SK-N-SH (cell line): ENCODE measurements around the gene CCL26. TPM values are rescaled to one million over a fixed set of nuclear protein-coding genes. Genes with fewer than 3 reads are reported as not detected.

ENCODE experiments used
- CTCF ChIA-PET: fragments of 300-600, 350-600 bp; formaldehyde crosslinking; extraction: SDS; loops from one replicate; lab custom pipeline; 2021; lab: Yijun Ruan, JAX
- POLR2A ChIA-PET: fragments of 350-600 bp; sonication (Branson Sonifier 250); formaldehyde crosslinking; extraction: SDS; loops from one replicate; lab custom pipeline; 2020; ENCODE audit warnings: antibody characterized with exemption, inconsistent platforms; lab: Yijun Ruan, JAX
- DNase-seq: peaks from one replicate; pipeline ENCODE4 v3.0.0; 2012
- H2AFZ ChIP-seq: fragments of 200-600 bp; sonication (generic); 2 replicates; pipeline ENCODE4 v1.8.1; 2016; ENCODE audit warnings: antibody characterized with exemption, mild to moderate bottlenecking, low read depth
- H3F3A ChIP-seq: fragments of 200-600 bp; sonication (generic); replicated peaks from 2 replicates; pipeline ENCODE3; 2016; ENCODE audit warnings: antibody characterized with exemption, mild to moderate bottlenecking; ENCODE audit not compliant: insufficient read depth
- H3K27ac ChIP-seq, 2 experiments: fragments of 200-500 bp in 1 of 2; fragments of 200-600 bp in 1 of 2; sonication (Bioruptor generic) in 1 of 2; sonication (generic), shearing (Covaris generic) in 1 of 2; 2 replicates each; pipeline versions ENCODE4 v1.5.1 to v1.6.1; 2014 to 2016; ENCODE audit warnings: low read depth in 2 of 2, inconsistent platforms in 1 of 2, low read length in 1 of 2, mild to moderate bottlenecking in 1 of 2, mixed read lengths in 1 of 2
- H3K27me3 ChIP-seq: fragments of 200-600 bp; sonication (generic), shearing (Covaris generic); 2 replicates; pipeline ENCODE4 v1.6.1; 2016; ENCODE audit warnings: mixed run types; ENCODE audit not compliant: insufficient read depth
- H3K36me3 ChIP-seq, 2 experiments: fragments of 200-500 bp in 1 of 2; fragments of 200-600 bp in 1 of 2; sonication (Bioruptor generic) in 1 of 2; sonication (generic) in 1 of 2; replicated peaks in 1 of 2; 2 replicates each; pipeline versions ENCODE3 to v1.5.1; 2014 to 2016; ENCODE audit warnings: low read length in 1 of 2, mild to moderate bottlenecking in 1 of 2; ENCODE audit not compliant: insufficient read depth in 2 of 2, control insufficient read depth in 1 of 2
- H3K4me1 ChIP-seq, 2 experiments: fragments of 200-500 bp in 1 of 2; fragments of 200-600 bp in 1 of 2; sonication (Bioruptor generic) in 1 of 2; sonication (generic), shearing (Covaris generic) in 1 of 2; 2 replicates each; pipeline versions ENCODE4 v1.5.1 to v1.6.1; 2014 to 2016; ENCODE audit warnings: low read depth in 1 of 2, low read length in 1 of 2, mixed run types in 1 of 2; ENCODE audit not compliant: insufficient read depth in 2 of 2, control insufficient read depth in 1 of 2
- H3K4me2 ChIP-seq: fragments of 200-600 bp; sonication (generic), shearing (Covaris generic); 2 replicates; pipeline ENCODE4 v1.6.1; 2017; ENCODE audit warnings: mixed run types
- H3K4me3 ChIP-seq, 2 experiments: fragments of 200-500 bp in 1 of 2; fragments of 200-600 bp in 1 of 2; sonication (Bioruptor generic) in 1 of 2; sonication (generic), shearing (Covaris generic) in 1 of 2; 2 replicates each; pipeline versions ENCODE4 v1.5.1 to v1.8.1; 2014 to 2016; ENCODE audit warnings: low read depth in 2 of 2, inconsistent platforms in 1 of 2, low read length in 1 of 2, mild to moderate bottlenecking in 1 of 2, mixed read lengths in 1 of 2, moderate library complexity in 1 of 2
- H3K79me2 ChIP-seq: fragments of 200-600 bp; sonication (generic); 2 replicates; pipeline ENCODE4 v1.8.1; 2017; ENCODE audit warnings: mild to moderate bottlenecking; ENCODE audit not compliant: insufficient read depth
- H3K9ac ChIP-seq: fragments of 200-600 bp; sonication (generic); 2 replicates; pipeline ENCODE4 v1.6.1; 2017; ENCODE audit warnings: mixed run types
- H3K9me2 ChIP-seq: fragments of 200-600 bp; sonication (generic); 2 replicates; pipeline ENCODE4 v1.6.1; 2017; ENCODE audit warnings: mixed run types
- H3K9me3 ChIP-seq: fragments of 200-600 bp; sonication (generic); 2 replicates; pipeline ENCODE4 v1.6.1; 2017; ENCODE audit warnings: mixed run types, mild to moderate bottlenecking, moderate library complexity
- H4K20me1 ChIP-seq: fragments of 200-600 bp; sonication (generic); 2 replicates; pipeline ENCODE4 v1.6.1; 2017; ENCODE audit warnings: mild to moderate bottlenecking, mixed run types; ENCODE audit not compliant: insufficient read depth
- CHD2 ChIP-seq: fragments of 150-350 bp; IDR thresholded peaks from 2 replicates; pipeline ENCODE4 v1.6.1; 2018; ENCODE audit warnings: low read length; ENCODE audit not compliant: partially characterized antibody
- EP300 ChIP-seq, 2 experiments: IDR thresholded peaks; 2 replicates each; pipeline versions ENCODE4 v1.4.0 to v1.6.1; 2012; ENCODE audit warnings: borderline replicate concordance in 1 of 2, low read depth in 1 of 2, low read length in 1 of 2
- EZH2phosphoT487 ChIP-seq: fragments of 200-600 bp; sonication (generic); IDR thresholded peaks from 2 replicates; pipeline ENCODE4 v1.6.1; 2017; ENCODE audit warnings: low read depth, mixed run types, mild to moderate bottlenecking, antibody characterized with exemption, moderate library complexity, borderline replicate concordance
- FOSL2 ChIP-seq: IDR thresholded peaks from 2 replicates; pipeline ENCODE4 v1.4.0; 2012; ENCODE audit warnings: low read depth, mild to moderate bottlenecking, moderate library complexity, borderline replicate concordance
- GATA2 ChIP-seq: sonication (generic); formaldehyde crosslinking; IDR thresholded peaks from 2 replicates; pipeline ENCODE4 v1.5.0; 2020; ENCODE audit warnings: mild to moderate bottlenecking, missing genetic modification reagents
- MEF2A ChIP-seq: IDR thresholded peaks from 2 replicates; pipeline ENCODE4 v1.4.0; 2012; ENCODE audit warnings: low read depth, borderline replicate concordance
- NFIC ChIP-seq: IDR thresholded peaks from 2 replicates; pipeline ENCODE4 v1.4.0; 2012; ENCODE audit warnings: borderline replicate concordance
- NRF1 ChIP-seq: IDR thresholded peaks from 2 replicates; pipeline ENCODE4 v1.6.1; 2012; ENCODE audit warnings: low read depth, mild to moderate bottlenecking, low read length
- RAD21 ChIP-seq: IDR thresholded peaks from 2 replicates; pipeline ENCODE4 v1.6.1; 2012; ENCODE audit warnings: mild to moderate bottlenecking, low read length
- RCOR1 ChIP-seq: fragments of 150-350 bp; IDR thresholded peaks from 2 replicates; pipeline ENCODE4 v1.6.1; 2017; ENCODE audit warnings: antibody characterized with exemption, low read length
- RFX5 ChIP-seq: IDR thresholded peaks from 2 replicates; pipeline ENCODE4 v1.6.1; 2012; ENCODE audit warnings: mild to moderate bottlenecking, improper control_type of control experiment, low read length
- SMC3 ChIP-seq: IDR thresholded peaks from 2 replicates; pipeline ENCODE4 v1.6.1; 2012; ENCODE audit warnings: low read depth, low read length, improper control_type of control experiment
- WGBS: methylation state at CpG from one replicate; pipeline ENCODE4 v1.1.6; 2017; ENCODE audit warnings: low lambda C conversion rate; 5-methylcytosine and 5-hydroxymethylcytosine counted together
- polyA plus RNA-seq, 3 experiments: library from polyadenylated mRNA; depleted of rRNA; stranded (reverse); fragments of >200 nt; gene quantifications; 2 replicates each; pipeline ENCODE4 v1.2.3, GENCODE V29; 2012
- TF ChIP-seq, protein P1 (sequence below): IDR thresholded peaks from 2 replicates; pipeline ENCODE4 v1.4.0; 2012; ENCODE audit warnings: low read depth, borderline replicate concordance
- TF ChIP-seq, protein P2 (sequence below): fragments of 150-350 bp; IDR thresholded peaks from 2 replicates; pipeline ENCODE4 v1.6.1; 2017; ENCODE audit warnings: antibody characterized with exemption, low read length, low read depth, borderline replicate concordance
- TF ChIP-seq, protein P3 (sequence below): IDR thresholded peaks from 2 replicates; pipeline ENCODE4 v1.4.0; 2012; ENCODE audit warnings: low read depth, borderline replicate concordance
- TF ChIP-seq, protein P4 (sequence below): fragments of 200-600 bp; sonication (generic); IDR thresholded peaks from 2 replicates; pipeline ENCODE4 v1.6.1; 2017; ENCODE audit warnings: antibody characterized with exemption, mild to moderate bottlenecking, moderate library complexity
- TF ChIP-seq, protein P5 (sequence below): fragments of 150-350 bp; IDR thresholded peaks from 2 replicates; pipeline ENCODE4 v1.6.1; 2016; ENCODE audit warnings: mild to moderate bottlenecking, low read depth, low read length
- TF ChIP-seq, protein P6 (sequence below): IDR thresholded peaks from 2 replicates; pipeline ENCODE4 v1.6.1; 2012; ENCODE audit warnings: mild to moderate bottlenecking, low read depth, low read length, moderate library complexity

Gene CCL26
- polyA plus RNA-seq, 1 of the 3 experiments (the other 2 are of a cell fraction): not detected

DNA sequence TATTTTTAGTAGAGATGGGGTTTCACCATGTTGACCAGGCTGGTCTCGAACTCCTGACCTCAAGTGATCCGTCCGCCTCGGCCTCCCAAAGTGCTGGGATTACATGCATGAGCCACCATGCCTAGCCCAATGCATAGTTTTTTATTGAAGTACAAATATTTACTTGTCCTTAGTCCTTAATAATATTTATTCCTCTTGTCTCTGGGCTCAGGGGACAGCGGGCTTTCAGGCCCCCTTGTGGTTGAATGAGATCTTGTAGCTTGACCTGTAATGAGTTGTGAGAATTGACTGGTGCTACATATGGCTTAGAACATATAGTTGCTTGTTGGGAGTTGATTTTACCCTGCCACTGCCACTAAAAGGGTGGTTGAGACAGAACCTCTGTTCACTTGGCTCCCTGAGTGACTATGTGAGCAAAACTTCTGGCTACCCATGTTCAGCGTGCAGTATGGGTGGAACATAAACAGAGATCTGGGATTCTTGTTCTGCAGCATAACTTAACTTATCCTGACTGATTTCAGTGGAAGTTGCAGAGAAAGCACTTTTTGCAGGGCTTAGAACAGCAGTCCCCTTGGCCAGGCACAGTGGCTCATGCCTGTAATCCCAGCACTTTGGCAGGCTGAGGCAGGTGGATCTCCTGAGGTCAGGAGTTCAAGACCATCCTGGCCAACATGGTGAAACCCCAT, 14.9 kb downstream of the CCL26 start:
- no peaks in the 10 kb centered on the region for H4K20me1 ChIP-seq
- TF ChIP-seq GATA2 (CRISPR knock-in tag): no peak
- no peak for TF ChIP-seq NRF1
- TF ChIP-seq, protein P1, sequence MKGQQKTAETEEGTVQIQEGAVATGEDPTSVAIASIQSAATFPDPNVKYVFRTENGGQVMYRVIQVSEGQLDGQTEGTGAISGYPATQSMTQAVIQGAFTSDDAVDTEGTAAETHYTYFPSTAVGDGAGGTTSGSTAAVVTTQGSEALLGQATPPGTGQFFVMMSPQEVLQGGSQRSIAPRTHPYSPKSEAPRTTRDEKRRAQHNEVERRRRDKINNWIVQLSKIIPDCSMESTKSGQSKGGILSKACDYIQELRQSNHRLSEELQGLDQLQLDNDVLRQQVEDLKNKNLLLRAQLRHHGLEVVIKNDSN: no peak
- no peak for TF ChIP-seq EZH2phosphoT487
- TF ChIP-seq CHD2: no peak
- TF ChIP-seq RAD21: peak; percentile 59
- TF ChIP-seq, protein P2, sequence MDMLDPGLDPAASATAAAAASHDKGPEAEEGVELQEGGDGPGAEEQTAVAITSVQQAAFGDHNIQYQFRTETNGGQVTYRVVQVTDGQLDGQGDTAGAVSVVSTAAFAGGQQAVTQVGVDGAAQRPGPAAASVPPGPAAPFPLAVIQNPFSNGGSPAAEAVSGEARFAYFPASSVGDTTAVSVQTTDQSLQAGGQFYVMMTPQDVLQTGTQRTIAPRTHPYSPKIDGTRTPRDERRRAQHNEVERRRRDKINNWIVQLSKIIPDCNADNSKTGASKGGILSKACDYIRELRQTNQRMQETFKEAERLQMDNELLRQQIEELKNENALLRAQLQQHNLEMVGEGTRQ: no peak
- TF ChIP-seq, protein P3, sequence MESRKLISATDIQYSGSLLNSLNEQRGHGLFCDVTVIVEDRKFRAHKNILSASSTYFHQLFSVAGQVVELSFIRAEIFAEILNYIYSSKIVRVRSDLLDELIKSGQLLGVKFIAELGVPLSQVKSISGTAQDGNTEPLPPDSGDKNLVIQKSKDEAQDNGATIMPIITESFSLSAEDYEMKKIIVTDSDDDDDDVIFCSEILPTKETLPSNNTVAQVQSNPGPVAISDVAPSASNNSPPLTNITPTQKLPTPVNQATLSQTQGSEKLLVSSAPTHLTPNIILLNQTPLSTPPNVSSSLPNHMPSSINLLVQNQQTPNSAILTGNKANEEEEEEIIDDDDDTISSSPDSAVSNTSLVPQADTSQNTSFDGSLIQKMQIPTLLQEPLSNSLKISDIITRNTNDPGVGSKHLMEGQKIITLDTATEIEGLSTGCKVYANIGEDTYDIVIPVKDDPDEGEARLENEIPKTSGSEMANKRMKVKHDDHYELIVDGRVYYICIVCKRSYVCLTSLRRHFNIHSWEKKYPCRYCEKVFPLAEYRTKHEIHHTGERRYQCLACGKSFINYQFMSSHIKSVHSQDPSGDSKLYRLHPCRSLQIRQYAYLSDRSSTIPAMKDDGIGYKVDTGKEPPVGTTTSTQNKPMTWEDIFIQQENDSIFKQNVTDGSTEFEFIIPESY: no peak
- TF ChIP-seq, protein P4, sequence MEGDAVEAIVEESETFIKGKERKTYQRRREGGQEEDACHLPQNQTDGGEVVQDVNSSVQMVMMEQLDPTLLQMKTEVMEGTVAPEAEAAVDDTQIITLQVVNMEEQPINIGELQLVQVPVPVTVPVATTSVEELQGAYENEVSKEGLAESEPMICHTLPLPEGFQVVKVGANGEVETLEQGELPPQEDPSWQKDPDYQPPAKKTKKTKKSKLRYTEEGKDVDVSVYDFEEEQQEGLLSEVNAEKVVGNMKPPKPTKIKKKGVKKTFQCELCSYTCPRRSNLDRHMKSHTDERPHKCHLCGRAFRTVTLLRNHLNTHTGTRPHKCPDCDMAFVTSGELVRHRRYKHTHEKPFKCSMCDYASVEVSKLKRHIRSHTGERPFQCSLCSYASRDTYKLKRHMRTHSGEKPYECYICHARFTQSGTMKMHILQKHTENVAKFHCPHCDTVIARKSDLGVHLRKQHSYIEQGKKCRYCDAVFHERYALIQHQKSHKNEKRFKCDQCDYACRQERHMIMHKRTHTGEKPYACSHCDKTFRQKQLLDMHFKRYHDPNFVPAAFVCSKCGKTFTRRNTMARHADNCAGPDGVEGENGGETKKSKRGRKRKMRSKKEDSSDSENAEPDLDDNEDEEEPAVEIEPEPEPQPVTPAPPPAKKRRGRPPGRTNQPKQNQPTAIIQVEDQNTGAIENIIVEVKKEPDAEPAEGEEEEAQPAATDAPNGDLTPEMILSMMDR: peak; percentile 68
- TF ChIP-seq, protein P5, sequence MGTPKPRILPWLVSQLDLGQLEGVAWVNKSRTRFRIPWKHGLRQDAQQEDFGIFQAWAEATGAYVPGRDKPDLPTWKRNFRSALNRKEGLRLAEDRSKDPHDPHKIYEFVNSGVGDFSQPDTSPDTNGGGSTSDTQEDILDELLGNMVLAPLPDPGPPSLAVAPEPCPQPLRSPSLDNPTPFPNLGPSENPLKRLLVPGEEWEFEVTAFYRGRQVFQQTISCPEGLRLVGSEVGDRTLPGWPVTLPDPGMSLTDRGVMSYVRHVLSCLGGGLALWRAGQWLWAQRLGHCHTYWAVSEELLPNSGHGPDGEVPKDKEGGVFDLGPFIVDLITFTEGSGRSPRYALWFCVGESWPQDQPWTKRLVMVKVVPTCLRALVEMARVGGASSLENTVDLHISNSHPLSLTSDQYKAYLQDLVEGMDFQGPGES: no peak
- no peak for TF ChIP-seq FOSL2
- TF ChIP-seq RFX5: no peak
- no peak for TF ChIP-seq MEF2A
- TF ChIP-seq RCOR1: no peak
- no peak for TF ChIP-seq EP300 (IDR thresholded peaks at IDR 0.05; ENCODE audit: borderline replicate concordance in 1 of 2, low read depth in 1 of 2, low read length in 1 of 2)
- no peak for TF ChIP-seq NFIC
- TF ChIP-seq SMC3: peak; percentile 61
- TF ChIP-seq, protein P6, sequence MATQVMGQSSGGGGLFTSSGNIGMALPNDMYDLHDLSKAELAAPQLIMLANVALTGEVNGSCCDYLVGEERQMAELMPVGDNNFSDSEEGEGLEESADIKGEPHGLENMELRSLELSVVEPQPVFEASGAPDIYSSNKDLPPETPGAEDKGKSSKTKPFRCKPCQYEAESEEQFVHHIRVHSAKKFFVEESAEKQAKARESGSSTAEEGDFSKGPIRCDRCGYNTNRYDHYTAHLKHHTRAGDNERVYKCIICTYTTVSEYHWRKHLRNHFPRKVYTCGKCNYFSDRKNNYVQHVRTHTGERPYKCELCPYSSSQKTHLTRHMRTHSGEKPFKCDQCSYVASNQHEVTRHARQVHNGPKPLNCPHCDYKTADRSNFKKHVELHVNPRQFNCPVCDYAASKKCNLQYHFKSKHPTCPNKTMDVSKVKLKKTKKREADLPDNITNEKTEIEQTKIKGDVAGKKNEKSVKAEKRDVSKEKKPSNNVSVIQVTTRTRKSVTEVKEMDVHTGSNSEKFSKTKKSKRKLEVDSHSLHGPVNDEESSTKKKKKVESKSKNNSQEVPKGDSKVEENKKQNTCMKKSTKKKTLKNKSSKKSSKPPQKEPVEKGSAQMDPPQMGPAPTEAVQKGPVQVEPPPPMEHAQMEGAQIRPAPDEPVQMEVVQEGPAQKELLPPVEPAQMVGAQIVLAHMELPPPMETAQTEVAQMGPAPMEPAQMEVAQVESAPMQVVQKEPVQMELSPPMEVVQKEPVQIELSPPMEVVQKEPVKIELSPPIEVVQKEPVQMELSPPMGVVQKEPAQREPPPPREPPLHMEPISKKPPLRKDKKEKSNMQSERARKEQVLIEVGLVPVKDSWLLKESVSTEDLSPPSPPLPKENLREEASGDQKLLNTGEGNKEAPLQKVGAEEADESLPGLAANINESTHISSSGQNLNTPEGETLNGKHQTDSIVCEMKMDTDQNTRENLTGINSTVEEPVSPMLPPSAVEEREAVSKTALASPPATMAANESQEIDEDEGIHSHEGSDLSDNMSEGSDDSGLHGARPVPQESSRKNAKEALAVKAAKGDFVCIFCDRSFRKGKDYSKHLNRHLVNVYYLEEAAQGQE: no peak
- H3K4me3 ChIP-seq: no peak overlapping the region
- H3K4me2 ChIP-seq: no peak overlapping the region
- H3K27ac ChIP-seq: no peak overlapping the region
- peak; percentile 48 for DNase-seq
- CTCF ChIA-PET: interaction anchor here (0.7 to 1.5 kb wide), 9 partner anchors 13 to 711 kb away, joined by 3 to 6 read pairs (median 3); no protein-coding TSS in a partner anchor
- H3K9me3 ChIP-seq: no peaks in the 10 kb centered on the region
- no peaks in the 10 kb centered on the region for H3K27me3 ChIP-seq
- H3F3A ChIP-seq: no peaks in the 10 kb centered on the region
- 75% methylated on average over 6 of the region's 6 CpGs for WGBS
- no peak overlapping the region for H2AFZ ChIP-seq
- no peaks in the 10 kb centered on the region for H3K79me2 ChIP-seq
- no peaks in the 10 kb centered on the region for H3K36me3 ChIP-seq
- no peak overlapping the region for H3K9ac ChIP-seq
- no peaks in the 10 kb centered on the region for H3K4me1 ChIP-seq
- POLR2A ChIA-PET: no interaction called here
- H3K9me2 ChIP-seq: no peaks in the 10 kb centered on the region
